Measurements from ENCODE around the gene FTO.

Gene FTO

DNA sequence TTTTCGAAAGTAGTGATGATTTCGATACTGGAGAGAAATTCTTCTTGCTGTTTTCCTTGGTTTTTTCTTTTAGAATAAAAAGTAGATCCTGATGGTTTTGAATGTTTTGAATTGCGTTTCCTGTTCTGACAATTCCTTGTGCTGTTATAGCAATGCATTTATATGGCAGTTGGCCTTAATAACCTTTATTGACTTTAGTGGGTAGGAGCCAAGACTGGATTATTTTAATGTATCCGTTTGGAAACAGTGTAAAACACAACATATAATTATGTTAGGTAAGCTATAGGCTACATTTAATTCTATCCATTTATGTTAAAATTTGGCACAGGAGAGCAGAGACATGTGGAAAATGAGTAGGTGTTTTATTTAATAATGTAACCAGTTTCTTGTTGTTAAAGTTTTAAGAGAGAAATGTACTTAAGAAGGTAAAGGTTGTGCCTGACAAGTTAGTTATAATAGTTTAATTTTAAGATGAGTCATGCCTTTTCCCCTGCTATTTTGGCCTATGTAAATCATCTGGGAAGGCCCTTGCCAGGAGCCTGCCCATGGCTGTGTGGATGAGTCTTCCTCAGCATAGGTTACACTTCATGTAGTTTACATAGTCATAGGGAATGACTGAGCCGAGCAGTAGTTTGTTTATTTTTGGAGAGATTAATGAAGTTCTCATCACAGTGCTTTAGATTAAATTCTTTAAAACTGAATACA is 189.9 kb downstream of the FTO start:
- no peak overlapping the region for H3K4me3 ChIP-seq (replicated peaks; ENCODE audit: low read depth, low read length)
- DNase-seq (ENCODE audit: extremely low read depth, low read depth), result peak; percentile 20
- TF ChIP-seq CTCF (IDR thresholded peaks at IDR 0.05; ENCODE audit: low read depth, low read length, missing control alignments), result no peak

DNA sequence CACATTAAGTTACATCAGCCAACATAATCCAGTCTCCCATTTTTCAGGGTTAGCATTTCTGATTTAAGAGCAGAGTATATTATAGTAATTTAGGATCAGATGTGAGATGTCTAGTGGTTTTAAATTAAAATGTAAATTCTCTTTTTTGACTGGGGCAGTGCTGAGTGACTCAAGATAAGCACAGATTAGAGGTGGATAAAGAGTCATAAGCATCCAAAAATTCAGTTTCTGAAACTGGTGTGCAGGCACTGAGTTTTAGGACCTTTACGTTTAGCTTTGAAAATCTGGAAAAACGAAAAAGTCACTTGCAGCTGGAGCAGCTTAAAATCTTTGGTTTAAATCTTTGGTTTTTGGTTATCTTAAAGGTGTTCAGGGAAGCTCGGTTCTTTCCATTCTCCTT is 190.7 kb downstream of the FTO start:
- no peak for DNase-seq (ENCODE audit: extremely low read depth, low read depth)
- no peak for TF ChIP-seq CTCF (IDR thresholded peaks at IDR 0.05; ENCODE audit: low read depth, low read length, missing control alignments)
- H3K4me3 ChIP-seq (replicated peaks; ENCODE audit: low read depth, low read length), result no peak overlapping the region

DNA sequence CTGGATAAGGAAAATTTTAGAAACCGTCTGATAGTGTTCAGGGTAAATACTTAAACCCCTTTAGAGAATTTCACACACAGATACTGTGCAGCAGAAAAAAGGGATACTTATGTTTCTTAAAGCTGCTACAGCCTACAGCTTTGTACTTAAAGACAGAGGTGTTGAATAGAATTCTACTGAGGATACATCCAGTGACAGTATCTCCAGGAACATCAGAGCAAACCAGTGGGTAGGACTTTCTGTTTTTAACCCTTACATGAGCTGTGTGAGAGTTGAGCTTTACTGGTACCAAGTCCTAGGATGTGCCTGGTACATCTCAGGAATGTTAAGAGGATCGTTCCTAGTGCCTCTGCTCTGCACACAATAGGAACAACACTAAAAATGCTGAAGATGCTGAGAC is 191.5 kb downstream of the FTO start:
- TF ChIP-seq CTCF (IDR thresholded peaks at IDR 0.05; ENCODE audit: low read depth, low read length, missing control alignments), result no peak
- DNase-seq (ENCODE audit: extremely low read depth, low read depth), result no peak

GRCh38 chr16:53895851-53896250 is 191.9 kb downstream of the FTO start:
- no peak for DNase-seq (ENCODE audit: extremely low read depth, low read depth)
- no peak overlapping the region for H3K4me3 ChIP-seq (replicated peaks; ENCODE audit: low read depth, low read length)
- TF ChIP-seq CTCF (IDR thresholded peaks at IDR 0.05; ENCODE audit: low read depth, low read length, missing control alignments), result no peak

More for the DNA sequence above, 191.5 kb downstream of the FTO start:
- H3K4me3 ChIP-seq (replicated peaks; ENCODE audit: low read depth, low read length), result no peak overlapping the region

DNA sequence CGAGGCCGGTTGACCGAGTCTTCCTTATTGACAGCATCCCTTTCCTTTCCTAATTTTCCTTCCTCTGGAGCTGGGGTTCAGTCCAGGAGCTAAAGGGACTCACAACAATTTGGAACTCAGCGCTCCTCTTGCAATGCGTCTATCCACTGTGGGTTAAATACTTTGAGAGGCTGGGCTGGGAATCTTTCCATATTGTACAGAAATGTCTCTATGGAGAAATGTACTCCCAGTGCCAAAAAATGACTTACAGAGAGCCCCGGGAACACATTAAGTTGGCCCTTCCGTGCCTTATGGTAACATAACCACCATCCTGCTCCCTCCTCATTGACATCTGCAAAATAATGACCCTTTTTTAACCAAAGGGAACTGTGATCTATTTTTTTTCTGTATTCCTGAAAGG is 192.8 kb downstream of the FTO start:
- DNase-seq (ENCODE audit: extremely low read depth, low read depth), result no peak
- no peak overlapping the region for H3K4me3 ChIP-seq (replicated peaks; ENCODE audit: low read depth, low read length)
- no peak for TF ChIP-seq CTCF (IDR thresholded peaks at IDR 0.05; ENCODE audit: low read depth, low read length, missing control alignments)

DNA sequence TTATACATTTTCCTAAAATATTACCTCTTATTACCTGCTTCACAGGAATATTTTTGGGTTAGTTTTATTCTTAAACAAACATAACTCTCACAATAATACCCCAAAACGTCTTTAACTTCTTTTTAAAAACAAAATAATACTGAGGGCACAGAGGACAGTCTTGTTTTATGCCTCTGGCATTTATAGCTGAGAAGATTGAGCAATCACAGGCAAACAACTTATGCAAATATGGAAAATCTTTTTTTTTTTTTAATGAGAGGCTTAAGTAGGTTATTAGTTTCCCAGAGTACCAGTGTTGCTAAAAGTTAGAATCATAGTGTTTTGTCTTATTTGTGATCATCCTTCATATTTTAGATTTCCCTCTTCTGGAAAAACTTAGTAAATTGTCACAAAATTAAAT is 195.0 kb downstream of the FTO start:
- no peak overlapping the region for H3K4me3 ChIP-seq (replicated peaks; ENCODE audit: low read depth, low read length)
- no peak for TF ChIP-seq CTCF (IDR thresholded peaks at IDR 0.05; ENCODE audit: low read depth, low read length, missing control alignments)
- no peak for DNase-seq (ENCODE audit: extremely low read depth, low read depth)

GRCh38 chr16:53899431-53899830 is 195.5 kb downstream of the FTO start:
- H3K4me3 ChIP-seq (replicated peaks; ENCODE audit: low read depth, low read length), result no peak overlapping the region
- TF ChIP-seq CTCF (IDR thresholded peaks at IDR 0.05; ENCODE audit: low read depth, low read length, missing control alignments), result no peak
- no peak for DNase-seq (ENCODE audit: extremely low read depth, low read depth)

All from HFF-Myc (cell line).